ENCODE measurements around the gene SLC25A33.

The SLC25A33 gene

GRCh38 chr1:9555942-9556341, 16.7 kb downstream of the SLC25A33 start:
- H3K27ac ChIP-seq (ENCODE audit: low read depth, low read length): no peak overlapping the region
- no peak overlapping the region for H3K9ac ChIP-seq (ENCODE audit: low read length)
- H2AFZ ChIP-seq (ENCODE audit: low read depth, low read length, severe bottlenecking): no peak overlapping the region
- H3K9me2 ChIP-seq (replicated peaks; ENCODE audit: insufficient read depth, low read length): no peaks in the 10 kb centered on the region
- H3K4me3 ChIP-seq (ENCODE audit: insufficient read depth, low read length, poor library complexity, severe bottlenecking): no peak overlapping the region
- H3K9me3 ChIP-seq (ENCODE audit: insufficient read depth, low read length): no peaks in the 10 kb centered on the region
- H3F3A ChIP-seq (ENCODE audit: insufficient read depth): no peaks in the 10 kb centered on the region; the same call in 1 of the 2 replicates
- H3K36me3 ChIP-seq (ENCODE audit: low read length): peaks cover 7% of the 10 kb centered on the region; the same call in 1 of the 2 replicates
- no peak overlapping the region for H3K4me2 ChIP-seq (ENCODE audit: low read depth, low read length, poor library complexity, severe bottlenecking)
- TF ChIP-seq CTCF (IDR thresholded peaks at IDR 0.05; ENCODE audit: insufficient read depth, low read length, poor library complexity, severe bottlenecking) (no peak), EZH2phosphoT487 (conservative IDR thresholded peaks at IDR 0.05; ENCODE audit: low read length) (no peak)
- H4K20me1 ChIP-seq (ENCODE audit: low read depth, low read length): 0 out of 2 replicates have a peak, but pooled peaks cover 4% of the 10 kb centered on the region
- H3K27me3 ChIP-seq (ENCODE audit: low read length): no peaks in the 10 kb centered on the region
- peaks cover 16% of the 10 kb centered on the region for H3K79me2 ChIP-seq (ENCODE audit: insufficient read depth, low read length)

DNA sequence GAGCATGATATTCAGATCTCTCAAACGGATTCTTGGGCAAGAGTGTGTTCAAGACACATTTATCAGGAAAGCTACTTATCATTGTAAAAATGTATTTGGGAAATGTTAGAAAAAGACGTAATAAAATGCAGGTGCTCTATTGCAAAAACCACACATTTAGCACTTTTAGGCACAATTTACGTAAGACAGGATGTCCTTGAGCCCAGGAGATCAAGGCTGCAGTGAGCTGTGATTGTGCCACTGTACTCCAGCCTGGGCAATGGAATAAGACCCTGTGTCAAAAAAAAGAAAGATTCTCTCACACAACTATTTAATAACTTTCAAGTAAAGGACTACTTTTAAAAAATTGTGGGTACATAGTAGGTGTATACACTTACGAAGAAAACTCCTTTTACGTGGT, 18.4 kb downstream of the SLC25A33 start:
- Histone ChIP-seq H2AFZ (ENCODE audit: low read depth, low read length, severe bottlenecking) (no peak overlapping the region), H3F3A (ENCODE audit: insufficient read depth) (peaks cover 4% of the 10 kb centered on the region; the same call in 1 of the 2 replicates), H3K36me3 (ENCODE audit: low read length) (peaks cover 7% of the 10 kb centered on the region; the same call in 1 of the 2 replicates), H3K27ac (ENCODE audit: low read depth, low read length) (no peak overlapping the region), H3K9me3 (ENCODE audit: insufficient read depth, low read length) (no peaks in the 10 kb centered on the region), H3K27me3 (ENCODE audit: low read length) (no peaks in the 10 kb centered on the region), H4K20me1 (ENCODE audit: low read depth, low read length) (0 out of 2 replicates have a peak, but pooled peaks cover 4% of the 10 kb centered on the region), H3K9ac (ENCODE audit: low read length) (no peak overlapping the region), H3K79me2 (ENCODE audit: insufficient read depth, low read length) (peaks cover 3% of the 10 kb centered on the region; the same call in 1 of the 2 replicates), H3K4me2 (ENCODE audit: low read depth, low read length, poor library complexity, severe bottlenecking) (no peak overlapping the region), H3K9me2 (replicated peaks; ENCODE audit: insufficient read depth, low read length) (no peaks in the 10 kb centered on the region), H3K4me3 (ENCODE audit: insufficient read depth, low read length, poor library complexity, severe bottlenecking) (no peak overlapping the region)
- no peak for TF ChIP-seq CTCF (IDR thresholded peaks at IDR 0.05; ENCODE audit: insufficient read depth, low read length, poor library complexity, severe bottlenecking)
- no peak for TF ChIP-seq EZH2phosphoT487 (conservative IDR thresholded peaks at IDR 0.05; ENCODE audit: low read length)

DNA sequence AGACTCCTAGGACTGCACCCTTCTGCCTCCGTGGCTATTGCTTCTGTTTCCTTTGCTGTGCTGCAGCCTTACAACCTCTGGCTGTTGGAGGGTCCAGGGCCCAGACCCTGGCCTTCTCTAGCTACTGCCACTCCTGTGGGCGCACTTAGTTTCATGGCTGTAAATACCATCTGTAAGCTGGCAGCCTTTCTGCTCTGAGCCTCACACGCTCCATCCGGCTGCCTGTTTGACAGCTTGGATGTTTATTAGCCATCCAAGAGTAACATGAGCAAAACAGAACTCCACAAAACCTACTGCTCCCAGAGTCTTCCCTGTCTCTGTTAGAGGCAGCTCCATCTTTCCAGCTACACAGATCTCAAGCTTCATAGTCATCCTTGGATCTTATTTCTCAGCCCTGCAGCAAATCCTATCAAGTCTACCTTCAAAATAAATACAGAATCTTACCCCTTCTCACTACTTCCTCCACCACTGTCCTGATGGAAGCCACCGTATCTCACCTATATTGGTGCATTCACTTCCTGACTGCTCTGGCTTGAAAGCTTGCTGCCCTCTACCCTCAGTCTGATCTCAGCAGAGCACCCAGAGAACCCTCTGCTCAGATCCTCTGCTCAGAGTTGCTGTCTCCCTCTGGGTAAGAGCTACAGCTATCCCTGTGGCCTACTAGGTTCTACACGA, 19.1 kb downstream of the SLC25A33 start:
- H3K9ac ChIP-seq (ENCODE audit: low read length): no peak overlapping the region
- no peak for TF ChIP-seq CTCF (IDR thresholded peaks at IDR 0.05; ENCODE audit: insufficient read depth, low read length, poor library complexity, severe bottlenecking)
- no peak for TF ChIP-seq EZH2phosphoT487 (conservative IDR thresholded peaks at IDR 0.05; ENCODE audit: low read length)
- H4K20me1 ChIP-seq (ENCODE audit: low read depth, low read length): 0 out of 2 replicates have a peak, but pooled peaks cover 4% of the 10 kb centered on the region
- H3K9me2 ChIP-seq (replicated peaks; ENCODE audit: insufficient read depth, low read length): no peaks in the 10 kb centered on the region
- H3K4me2 ChIP-seq (ENCODE audit: low read depth, low read length, poor library complexity, severe bottlenecking): no peak overlapping the region
- no peaks in the 10 kb centered on the region for H3K9me3 ChIP-seq (ENCODE audit: insufficient read depth, low read length)
- H3K4me3 ChIP-seq (ENCODE audit: insufficient read depth, low read length, poor library complexity, severe bottlenecking): no peak overlapping the region
- H3K36me3 ChIP-seq (ENCODE audit: low read length): peaks cover 7% of the 10 kb centered on the region; the same call in 1 of the 2 replicates
- no peaks in the 10 kb centered on the region; the same call in 1 of the 2 replicates for H3K79me2 ChIP-seq (ENCODE audit: insufficient read depth, low read length)
- H3K27me3 ChIP-seq (ENCODE audit: low read length): no peaks in the 10 kb centered on the region
- H3F3A ChIP-seq (ENCODE audit: insufficient read depth): peaks cover 4% of the 10 kb centered on the region; the same call in 1 of the 2 replicates
- H3K27ac ChIP-seq (ENCODE audit: low read depth, low read length): no peak overlapping the region
- no peak overlapping the region for H2AFZ ChIP-seq (ENCODE audit: low read depth, low read length, severe bottlenecking)

Measured in SU-DHL-6 (cell line).